Putamen (tissue), 1 donor: ENCODE results near the gene NHS.

Source experiments
- DNase-seq: peaks from one replicate; pipeline ENCODE4 v3.0.0-alpha.2; 2016; ENCODE audit warnings: low spot score

The NHS gene

DNA sequence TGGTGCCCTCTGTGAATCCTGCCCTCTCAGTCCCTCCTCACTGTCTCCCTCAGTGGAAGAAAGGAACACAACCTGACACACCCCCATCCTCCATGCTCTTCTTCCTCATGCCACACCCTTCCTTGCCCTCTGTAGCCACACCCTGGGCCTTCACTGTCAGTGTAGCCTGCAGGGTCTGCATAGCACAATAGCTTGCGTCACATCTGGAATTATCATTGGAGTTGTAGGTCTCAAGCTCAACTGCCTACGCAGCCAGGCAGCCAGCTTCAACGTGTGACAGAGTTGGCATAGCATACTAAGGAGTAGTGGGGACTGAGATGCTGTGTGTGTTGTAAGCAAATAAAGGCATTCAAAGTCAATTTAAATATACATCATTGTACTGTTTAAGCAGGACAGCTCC lies 248.8 kb downstream of the NHS start:
- no peak for DNase-seq

DNA sequence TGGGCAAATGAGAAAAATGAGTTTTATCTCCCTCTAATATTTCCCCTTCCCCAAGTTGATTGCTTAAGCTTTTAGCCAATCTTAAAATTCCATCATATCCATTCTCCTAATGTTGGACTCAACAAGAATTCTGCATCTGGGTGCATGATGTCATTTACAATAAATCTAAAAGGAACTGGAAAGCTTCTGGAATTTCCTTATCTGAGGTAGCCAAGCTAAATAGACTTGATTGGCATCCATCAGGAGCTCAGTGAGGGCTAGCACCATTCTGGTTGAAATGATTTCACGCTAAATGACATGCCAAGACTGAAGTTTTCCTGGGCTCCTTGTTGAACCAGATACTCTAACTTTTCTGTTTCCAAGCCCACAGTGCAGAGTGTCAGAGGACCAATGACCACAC lies 252.0 kb downstream of the NHS start:
- no peak for DNase-seq

DNA sequence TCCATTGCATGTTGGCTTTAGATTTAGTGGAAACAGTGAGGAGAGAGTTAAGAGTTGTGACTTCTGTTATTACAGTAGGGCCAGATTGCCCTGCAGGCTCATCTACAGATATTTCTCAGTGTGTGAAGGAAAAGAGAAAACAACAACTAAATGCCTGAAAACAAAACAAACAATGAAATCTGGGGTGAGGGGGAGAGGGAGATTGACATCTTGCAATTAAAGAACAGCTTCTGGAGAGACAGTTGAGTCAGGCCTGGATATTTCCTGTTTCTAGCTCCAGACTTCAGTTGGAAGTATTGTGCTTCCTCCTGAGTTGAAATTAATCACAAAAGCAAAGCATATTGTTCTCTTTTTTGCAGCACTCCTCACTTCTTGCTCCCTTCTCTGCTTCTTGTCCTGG lies 254.0 kb downstream of the NHS start:
- no peak for DNase-seq

DNA sequence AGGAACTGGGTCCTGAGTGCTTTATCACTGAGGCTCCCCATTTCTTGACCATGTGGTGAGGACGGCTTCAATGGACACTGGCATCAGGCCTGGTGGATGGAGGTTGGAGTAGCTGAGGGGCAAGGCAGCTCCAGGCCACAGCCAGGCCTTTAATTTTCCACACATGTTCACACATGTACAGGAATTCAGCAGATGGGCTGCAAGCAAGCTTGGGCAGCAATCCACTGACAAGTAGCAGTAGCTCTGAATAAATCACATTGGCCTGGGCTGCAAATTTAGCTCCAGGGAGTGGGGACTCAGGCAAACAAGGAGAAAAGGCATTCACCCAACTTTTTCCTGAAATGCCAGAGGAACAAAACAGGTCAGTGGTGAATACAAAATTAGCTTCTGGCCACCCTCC lies 254.5 kb downstream of the NHS start:
- DNase-seq: no peak

DNA sequence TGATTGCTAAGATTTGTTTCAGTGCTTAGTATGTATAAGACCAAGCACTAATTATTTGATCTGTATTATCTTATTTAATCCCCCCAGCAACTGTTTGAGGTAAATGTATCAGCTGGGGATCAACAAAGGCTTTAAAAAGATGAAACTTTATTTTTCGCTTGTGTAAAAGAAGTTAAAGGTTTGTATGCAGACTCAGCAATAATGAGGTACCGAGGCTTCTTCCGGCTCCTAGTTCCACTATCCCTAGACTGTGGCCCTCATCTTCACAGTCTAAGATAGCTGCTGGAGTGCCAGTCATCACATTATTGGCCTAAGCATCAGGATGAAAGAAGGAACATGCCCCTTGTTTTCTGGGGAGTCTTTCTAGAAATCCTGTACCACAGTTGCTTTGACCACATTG lies 256.6 kb downstream of the NHS start:
- DNase-seq: no peak

DNA sequence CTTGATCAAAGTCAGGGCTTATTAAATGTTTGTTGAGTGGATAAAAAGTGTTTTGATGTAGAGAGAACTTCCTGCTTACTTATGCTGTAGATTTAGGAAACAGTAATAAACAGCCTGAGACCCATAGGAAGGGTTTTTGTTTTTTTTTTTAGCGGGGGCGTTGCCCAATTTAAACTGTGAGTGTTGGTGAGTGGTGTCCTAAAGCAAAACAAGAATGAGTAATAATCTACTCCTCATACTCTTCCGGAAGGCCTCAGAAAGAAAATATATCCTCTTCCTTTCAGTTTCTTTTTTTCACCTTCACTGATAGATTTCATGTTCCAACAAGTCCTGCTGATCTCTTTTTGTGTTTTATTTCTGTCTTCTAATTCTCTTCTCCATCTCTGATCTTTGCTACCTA lies 257.9 kb downstream of the NHS start:
- DNase-seq: no peak

DNA sequence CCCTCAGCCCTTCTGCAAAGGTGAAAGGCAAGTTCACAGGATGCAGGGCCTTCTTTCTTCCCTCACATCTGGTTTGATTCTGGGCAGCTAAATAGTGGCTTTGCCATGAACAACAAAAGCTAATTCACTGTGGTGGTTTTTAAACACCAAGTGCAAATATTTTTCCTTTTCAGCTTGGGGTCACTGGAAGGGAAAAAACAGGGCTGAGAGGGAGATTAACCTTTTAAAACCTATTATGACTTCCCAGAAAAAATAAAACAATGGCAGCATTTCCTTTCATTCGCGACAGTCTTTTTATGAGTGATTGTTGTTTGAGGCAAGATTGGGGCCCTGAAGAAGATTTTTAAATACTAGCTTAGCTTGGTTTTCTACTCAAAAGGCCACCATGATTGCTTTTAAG lies 258.5 kb downstream of the NHS start:
- no peak for DNase-seq

DNA sequence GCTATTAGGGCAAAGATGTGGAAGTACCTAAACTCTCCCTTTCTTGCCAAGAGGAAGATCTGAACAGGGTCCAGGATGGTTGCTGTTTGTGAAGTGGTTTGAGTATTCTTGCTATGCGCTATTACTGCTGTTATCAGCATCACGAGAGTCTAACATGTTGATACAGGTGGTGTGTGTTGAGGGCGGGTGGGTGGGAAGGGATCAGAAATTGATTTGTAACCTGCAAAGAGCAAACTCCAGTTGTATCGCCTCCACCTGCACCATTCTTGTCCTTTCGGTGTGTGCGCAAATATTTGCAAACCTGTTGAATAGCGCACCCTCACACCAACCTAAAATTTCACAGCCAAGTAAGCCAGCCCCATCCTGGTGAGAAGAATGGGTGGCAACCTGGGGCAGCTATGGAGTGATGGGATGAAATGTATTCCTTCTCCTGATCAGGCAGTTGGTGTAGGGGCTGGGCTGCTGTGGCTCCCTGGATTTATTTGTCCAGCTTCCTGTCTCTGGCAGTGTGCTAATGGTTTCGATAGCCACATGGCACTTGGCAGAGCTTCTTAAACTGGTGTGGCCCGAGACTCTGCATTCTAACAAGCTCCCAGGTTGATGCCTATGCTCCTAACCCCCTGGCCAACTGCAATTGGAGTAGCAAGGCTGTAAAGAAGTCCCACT lies 259.7 kb downstream of the NHS start:
- DNase-seq: no peak

DNA sequence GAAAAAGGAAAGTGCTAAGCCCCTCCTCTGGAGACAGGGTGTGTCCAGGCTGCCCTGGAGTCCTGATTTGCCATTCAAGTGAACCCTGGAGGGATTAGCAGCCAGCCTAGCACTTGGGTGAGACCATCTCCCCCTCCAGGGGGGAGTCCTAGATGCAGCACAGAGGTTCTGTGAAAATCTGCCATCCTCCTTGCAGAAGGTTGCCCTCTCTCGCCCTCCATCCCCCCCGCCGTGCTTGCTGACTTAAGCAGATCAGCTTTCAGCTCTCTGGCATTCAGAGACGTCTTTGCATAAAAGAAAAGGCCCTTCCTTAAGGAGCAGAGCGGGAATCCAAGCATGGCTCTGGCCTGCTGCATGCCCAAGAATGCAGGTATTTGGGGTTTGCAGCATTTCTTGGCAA lies 260.2 kb downstream of the NHS start:
- DNase-seq: no peak

DNA sequence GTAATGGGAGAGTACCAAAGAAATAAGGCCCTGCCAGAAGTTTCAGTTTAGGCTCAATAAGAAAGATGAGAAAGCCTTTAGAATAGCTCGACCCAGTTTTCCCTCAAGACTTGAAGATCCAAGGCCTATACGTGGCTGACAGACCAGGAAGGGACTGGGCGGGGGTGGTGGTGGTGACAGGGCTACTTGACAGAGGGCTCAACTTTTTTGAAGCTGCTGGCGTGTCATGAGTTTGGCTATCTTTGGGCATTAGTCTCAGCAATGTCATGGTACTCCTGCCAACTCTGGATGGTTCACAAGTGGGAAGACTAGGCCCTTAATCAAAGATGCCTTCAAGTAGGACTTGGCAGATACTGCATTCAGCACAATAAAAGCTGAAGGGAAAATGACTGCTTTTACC lies 262.2 kb downstream of the NHS start:
- DNase-seq: no peak

DNA sequence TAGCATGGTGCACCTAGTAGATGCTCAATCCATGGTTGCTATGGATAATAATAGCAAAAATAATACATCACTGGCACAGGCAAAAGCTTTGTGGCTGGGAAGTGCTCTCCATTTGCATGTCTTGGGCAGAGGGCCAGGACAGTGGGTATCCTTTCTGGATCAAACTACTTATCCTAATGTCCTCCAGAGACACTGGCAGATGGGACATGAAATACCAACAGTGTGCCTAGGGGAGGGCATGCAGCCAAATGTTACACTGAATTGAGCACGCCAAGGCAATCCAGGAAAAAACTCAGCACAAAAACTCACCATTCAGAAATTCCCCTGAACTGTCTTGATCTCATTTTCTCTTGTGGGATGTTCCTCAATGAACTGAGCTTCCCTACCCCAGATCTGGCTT lies 263.7 kb downstream of the NHS start:
- no peak for DNase-seq

DNA sequence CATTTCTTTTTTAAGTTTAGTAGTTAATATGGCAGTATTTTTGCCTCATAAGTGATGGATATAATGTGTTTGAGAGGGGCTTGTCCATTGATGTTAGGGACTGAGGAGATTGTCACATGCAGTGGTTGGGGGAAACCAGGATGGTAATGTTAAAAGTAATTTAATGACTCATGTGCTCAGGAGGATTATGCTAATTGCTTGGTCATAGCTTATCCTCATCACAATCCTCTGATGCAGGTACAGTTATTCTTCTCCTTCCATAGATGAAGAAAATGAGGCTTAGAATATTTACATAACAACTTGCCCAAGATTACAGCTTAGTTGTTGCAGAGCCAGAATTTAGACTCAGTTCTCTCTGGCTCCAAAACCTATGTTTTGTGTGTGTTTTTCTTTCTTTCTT lies 267.9 kb downstream of the NHS start:
- no peak for DNase-seq

DNA sequence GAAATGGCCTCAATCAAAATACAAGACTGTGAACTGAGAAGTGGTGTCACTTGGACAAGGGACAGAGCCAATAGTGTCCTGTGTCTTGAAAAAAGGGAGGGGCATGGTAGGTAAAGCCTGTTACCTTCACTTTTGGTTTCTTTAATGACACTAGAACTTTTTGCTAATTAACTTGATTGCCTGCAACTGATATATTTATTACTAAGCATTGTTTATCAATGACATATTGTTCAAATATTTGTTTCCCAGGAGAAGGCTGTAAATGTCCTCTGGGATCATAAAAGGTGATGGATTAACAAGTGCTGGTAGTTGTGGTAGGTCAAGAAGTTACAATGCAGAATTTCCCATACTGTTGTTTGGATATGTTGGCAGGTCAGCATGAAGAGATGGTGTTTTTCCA lies 268.5 kb downstream of the NHS start:
- DNase-seq: no peak

DNA sequence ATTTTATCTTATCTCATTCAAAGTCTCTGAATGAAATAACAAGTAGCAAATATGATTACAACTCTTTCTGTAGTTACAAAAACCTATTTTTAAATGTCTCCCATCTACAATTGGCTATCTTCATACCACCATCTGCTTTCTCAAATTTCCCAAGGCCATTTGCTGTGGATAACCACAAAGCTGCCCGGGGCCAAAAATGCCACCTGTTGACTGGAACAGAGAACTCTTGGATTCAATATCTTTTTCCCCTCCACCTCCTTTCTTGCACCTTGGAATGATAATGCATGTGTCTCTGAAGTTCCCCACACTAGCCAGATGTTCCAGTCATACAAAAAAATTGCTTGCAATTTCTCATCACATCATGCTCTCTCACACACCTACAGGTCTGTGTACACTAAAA lies 269.0 kb downstream of the NHS start:
- no peak for DNase-seq

DNA sequence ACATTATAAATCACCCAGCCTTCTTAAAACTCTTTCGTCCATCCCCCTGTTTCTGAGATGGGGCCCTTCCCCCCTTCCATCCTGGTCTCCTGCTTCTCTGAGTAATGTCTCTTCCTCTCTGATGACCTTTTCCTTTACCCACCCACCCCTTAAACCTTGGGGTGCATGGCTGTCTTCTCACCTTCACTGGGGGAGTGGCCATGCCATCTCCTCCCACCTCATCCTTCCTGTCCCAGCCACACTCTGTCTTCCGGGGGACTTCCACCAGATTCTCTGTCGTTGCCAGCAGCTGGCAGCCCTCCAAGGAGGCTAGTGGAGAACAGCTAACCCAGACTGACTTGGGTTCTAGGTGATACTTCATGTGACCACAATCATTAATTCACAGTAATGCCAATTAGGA lies 279.1 kb downstream of the NHS start:
- no peak for DNase-seq

DNA sequence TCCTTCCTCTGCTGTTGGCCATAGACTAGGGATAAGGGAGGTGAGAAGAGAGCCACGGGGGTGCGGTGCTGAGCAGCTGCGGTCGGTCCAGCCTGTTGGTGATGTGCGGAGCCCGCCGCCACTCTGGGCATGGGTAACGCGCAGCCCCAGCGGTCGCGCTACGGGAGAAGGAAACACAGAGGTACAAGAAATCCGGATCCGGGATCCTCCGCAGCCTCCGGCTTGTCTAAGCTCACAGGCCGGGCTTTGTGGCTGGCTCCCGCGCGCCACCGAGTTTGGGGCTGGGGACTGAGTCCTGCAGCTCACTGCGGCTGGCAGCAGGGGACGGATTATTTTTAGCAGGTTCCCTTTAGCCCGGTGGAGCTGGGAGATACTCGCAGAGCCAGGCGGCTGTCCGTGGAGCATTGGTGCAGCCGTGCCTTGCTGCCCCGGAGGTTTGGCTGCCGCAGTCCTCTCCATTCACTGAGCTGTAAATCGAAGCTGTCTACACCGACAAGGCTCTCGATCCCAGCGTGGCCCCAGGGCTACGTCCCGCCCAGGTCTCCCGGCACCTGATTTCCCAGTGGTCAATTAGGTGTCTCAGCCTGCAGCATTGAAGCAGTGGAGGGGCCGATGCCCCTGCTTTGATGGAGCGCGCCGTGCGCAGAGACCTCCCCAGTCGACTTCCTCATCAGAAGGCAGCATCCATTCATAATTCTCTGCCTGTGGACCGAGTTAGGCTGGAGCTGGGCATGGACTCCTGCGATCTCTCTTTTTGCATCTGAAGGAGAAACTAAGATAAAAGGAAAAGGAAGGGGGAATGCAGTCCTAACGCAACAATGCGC lies 280.4 kb downstream of the NHS start:
- DNase-seq: no peak

DNA sequence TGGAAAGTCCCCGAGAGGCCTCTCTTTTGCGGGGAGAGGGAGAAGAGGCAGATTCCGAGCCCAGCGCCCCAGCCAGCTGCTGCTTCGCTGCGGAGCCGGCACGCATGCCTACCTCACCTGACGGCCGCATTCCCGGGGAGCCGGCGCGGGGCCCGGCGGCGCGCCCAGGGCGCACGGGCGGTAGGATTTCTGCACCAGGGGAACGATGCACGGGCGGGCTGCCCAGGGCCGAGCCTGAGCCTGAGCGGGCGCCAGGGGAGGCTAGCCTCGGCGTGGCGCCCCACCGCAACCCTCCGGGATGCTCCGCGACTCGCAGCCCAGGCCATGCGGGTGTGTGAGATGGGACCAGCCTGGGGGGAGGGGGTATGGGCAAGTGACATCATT lies 281.0 kb downstream of the NHS start:
- no peak for DNase-seq

DNA sequence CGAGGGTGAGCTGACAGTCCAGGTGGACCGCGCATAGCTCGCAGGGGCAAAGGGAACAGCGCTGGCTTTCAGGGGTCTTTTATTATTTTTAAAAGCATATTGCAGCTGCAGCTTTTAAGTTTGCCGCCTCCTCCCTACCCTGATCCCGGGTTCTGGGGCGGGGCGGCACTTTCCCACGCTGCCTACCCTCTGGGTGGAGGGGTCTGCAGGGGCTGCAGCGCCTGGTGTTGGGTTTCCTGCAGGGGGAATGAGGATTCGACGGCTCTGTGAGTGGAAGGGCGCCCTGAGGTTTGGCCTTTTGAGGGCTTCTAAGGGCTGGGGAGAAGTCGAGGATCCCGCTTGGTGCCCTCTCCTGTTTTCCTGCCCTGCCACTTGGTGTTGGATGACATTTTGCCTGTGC lies 281.6 kb downstream of the NHS start:
- no peak for DNase-seq

DNA sequence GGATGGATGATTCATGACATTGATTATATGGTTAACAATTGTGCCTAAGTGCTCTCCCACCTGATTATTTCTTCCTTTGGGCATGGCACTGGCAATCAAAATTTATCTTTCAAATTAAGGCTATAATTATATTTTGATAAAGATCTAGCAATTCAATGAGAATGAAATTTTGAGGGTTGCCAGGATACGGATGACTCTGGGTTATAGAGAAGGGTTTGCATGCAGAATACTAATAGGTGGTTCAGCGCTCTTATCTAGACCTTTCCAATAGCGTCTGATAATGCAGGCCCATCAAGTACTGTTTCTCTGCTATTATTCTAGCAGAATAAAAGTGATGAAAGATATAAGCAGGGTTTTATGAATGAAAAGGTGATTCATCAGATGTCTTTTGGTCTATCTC lies 287.4 kb downstream of the NHS start:
- no peak for DNase-seq

DNA sequence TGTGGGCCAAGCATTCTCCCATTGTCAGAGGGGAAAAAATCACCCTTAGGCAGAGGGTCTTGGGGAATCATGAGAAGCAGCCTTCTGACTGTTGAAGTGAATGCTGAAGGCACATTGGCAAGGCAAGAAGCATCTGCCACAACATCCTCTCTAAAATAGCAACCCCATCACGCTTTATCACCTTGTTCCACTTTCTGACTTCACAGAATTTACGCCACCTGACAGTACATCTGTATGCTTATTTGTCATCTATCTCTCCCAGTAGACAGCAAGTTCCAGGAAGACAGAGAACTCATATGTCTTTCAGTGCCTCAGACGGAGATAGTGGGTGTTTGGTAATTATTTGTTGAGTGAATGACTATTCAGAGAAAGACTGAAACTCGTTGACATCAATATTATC lies 293.9 kb downstream of the NHS start:
- DNase-seq: no peak

DNA sequence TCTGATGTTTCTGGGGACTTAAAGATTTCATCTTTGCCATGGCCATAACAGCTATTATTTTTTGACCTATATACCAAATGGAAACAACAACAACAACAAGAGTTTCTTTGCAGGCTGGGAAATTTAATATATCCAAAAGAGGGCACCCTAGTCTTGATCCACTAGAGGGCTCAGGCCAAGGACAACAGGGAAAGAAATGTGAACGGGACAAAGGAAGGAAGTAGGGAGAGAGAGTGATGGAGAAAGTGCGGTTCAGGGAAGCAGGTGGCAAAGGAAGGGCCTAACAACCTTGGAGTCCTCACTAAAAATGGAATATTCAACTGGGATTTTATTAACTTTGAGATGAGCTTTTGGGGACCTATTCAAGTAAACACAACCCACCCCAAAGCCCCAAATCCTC lies 294.5 kb downstream of the NHS start:
- peak; percentile 4 for DNase-seq

DNA sequence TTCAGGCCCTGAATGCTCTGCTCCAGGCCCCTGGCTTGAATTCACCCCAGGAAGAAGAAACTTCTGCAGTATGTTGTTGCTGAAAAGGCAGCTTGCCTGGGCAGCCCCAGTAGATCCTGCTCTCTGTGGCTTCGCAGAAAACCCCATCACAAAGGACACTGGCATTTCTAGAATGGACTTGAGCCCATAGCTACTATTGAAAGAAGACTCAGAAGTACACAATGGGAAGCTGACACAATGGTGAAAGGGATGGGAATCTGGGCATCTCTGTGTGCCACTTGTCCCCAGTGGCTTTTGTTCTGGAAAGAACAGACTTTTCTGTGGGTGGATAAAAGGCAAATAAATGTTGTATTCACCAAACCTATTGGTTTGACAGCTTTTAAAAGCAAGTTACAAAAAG lies 294.9 kb downstream of the NHS start:
- DNase-seq: peak; percentile 65

DNA sequence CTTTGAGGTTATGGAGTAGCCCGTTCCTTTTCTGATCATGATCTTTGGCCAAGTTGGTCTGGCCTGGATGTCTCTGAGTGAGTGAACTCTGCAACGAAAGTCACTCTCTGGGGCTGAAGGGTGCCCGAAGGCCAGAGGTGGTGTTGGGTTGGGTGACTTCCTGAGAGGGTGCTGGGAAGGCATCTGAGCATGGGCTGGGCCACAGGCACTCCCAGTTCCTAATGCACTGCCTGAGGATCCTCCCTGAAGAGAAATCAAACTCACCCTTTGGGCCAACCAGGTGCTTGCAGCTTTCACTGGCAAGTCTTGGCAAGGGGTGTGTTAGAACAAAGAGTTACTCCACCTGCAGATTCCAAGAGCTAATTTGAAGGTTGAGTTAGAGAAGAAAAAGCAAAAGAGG lies 295.9 kb downstream of the NHS start:
- DNase-seq: no peak

DNA sequence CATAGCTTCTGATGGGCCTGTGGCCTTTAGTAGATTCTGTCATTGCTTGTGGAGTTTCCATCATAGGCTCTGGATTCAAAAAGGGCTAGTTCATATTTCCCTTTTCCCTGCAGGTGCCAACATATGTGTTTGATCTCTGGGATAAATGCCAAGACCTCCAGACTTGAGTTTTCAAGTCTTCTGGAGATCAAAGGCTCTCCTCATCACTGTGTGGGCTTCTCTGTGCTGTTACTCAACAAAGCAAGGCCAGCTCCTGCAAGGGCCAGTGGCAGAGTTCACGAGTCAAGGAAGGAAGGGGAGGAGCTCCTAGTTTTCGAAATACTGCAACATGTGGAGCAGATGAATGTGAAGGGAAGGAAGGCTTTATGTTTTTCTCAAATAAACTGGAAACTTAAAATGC lies 299.6 kb downstream of the NHS start:
- DNase-seq: no peak
